K562 (cell line): ENCODE measurements around the gene SSBP2. TPM values are rescaled to one million over a fixed set of nuclear protein-coding genes. Genes with fewer than 3 reads are reported as not detected.

Experiments used
- ATAC-seq: fragments of 200-7000 bp; cut with Tn5 transposase; 3 replicates; pipeline ENCODE4 v1.9.1; 2020; ENCODE audit warnings: moderate library complexity
- BruUV-seq: library from RNA; stranded (reverse); fragments of 400-500 nt; replicated peaks from 2 replicates; lab custom pipeline; 2021; lab: Mats Ljungman, UMichigan
- CTCF ChIA-PET: fragments of 300-600 bp; formaldehyde crosslinking; extraction: SDS; loops from one replicate; lab custom pipeline; 2021; ENCODE audit warnings: low intra/inter-chr PET ratio; lab: Yijun Ruan, JAX
- POLR2A ChIA-PET: fragments of 300-600, 350-650 bp; sonication (Branson Sonifier 250); formaldehyde crosslinking; extraction: SDS; loops from one replicate; lab custom pipeline; 2021; ENCODE audit warnings: antibody characterized with exemption, inconsistent platforms; lab: Yijun Ruan, JAX
- DNase-seq, 4 experiments: peaks; one replicate each; pipeline versions ENCODE4 v3.0.0 to v3.0.0-alpha.2; 2011 to 2018; ENCODE audit warnings: low spot score in 3 of 4, mixed read lengths in 3 of 4; ENCODE audit errors: extremely low read depth in 1 of 4
- FAIRE-seq: peaks from 2 replicates; lab custom pipeline; 2011; peaks lifted over from hg19 to GRCh38; lab: Jason Lieb, UNC
- H2AFZ ChIP-seq: 2 replicates; pipeline ENCODE4 v1.6.0; 2011; ENCODE audit warnings: low read depth, low read length, control low read depth, inconsistent platforms
- H3K27ac ChIP-seq: fragments of 200-600 bp; 3 replicates; pipeline ENCODE4 v1.8.0; 2011; ENCODE audit warnings: low read depth, mild to moderate bottlenecking, control low read depth, inconsistent platforms, low read length, moderate library complexity, mixed read lengths; ENCODE audit errors: extremely low read depth
- H3K27me3 ChIP-seq, 2 experiments: fragments of 300-600 bp in 1 of 2; 2 replicates in 1 of 2; 3 replicates in 1 of 2; pipeline versions ENCODE4 v1.6.0 to v1.8.0; 2011; ENCODE audit warnings: inconsistent platforms in 2 of 2, low read length in 2 of 2, mild to moderate bottlenecking in 1 of 2, mixed read lengths in 1 of 2, moderate library complexity in 1 of 2; ENCODE audit not compliant: control insufficient read depth in 2 of 2, insufficient read depth in 2 of 2
- H3K36me3 ChIP-seq: fragments of 300-600 bp; 3 replicates; pipeline ENCODE4 v1.8.0; 2011; ENCODE audit warnings: mild to moderate bottlenecking, low read length, inconsistent platforms; ENCODE audit not compliant: control insufficient read depth, insufficient read depth
- H3K4me1 ChIP-seq, 2 experiments: fragments of 200-600 bp in 1 of 2; replicated peaks in 1 of 2; 2 replicates in 1 of 2; 3 replicates in 1 of 2; pipeline versions ENCODE4 v1.5.1 to v1.8.0; 2011; ENCODE audit warnings: inconsistent platforms in 2 of 2, low read length in 2 of 2, mild to moderate bottlenecking in 1 of 2, mixed read lengths in 1 of 2, moderate library complexity in 1 of 2; ENCODE audit not compliant: control insufficient read depth in 2 of 2, insufficient read depth in 2 of 2
- H3K4me2 ChIP-seq: 2 replicates; pipeline ENCODE4 v1.6.1; 2011; ENCODE audit warnings: low read length, control low read depth, inconsistent platforms, mixed read lengths; ENCODE audit not compliant: insufficient read depth
- H3K4me3 ChIP-seq: fragments of 200-600 bp; sonication (generic), shearing (Covaris generic); 2 replicates; pipeline ENCODE4 v1.5.1; 2016; ENCODE audit warnings: control low read depth, inconsistent platforms
- H3K79me2 ChIP-seq: fragments of 200-600 bp; 3 replicates; pipeline ENCODE4 v1.8.0; 2011; ENCODE audit warnings: low read length, inconsistent platforms; ENCODE audit not compliant: control insufficient read depth, insufficient read depth
- H3K9ac ChIP-seq, 2 experiments: 2 replicates each; pipeline versions ENCODE4 v1.6.0 to v1.6.1; 2011; ENCODE audit warnings: low read depth in 2 of 2, low read length in 2 of 2, control low read depth in 1 of 2, inconsistent platforms in 1 of 2, mild to moderate bottlenecking in 1 of 2, mixed read lengths in 1 of 2; ENCODE audit not compliant: insufficient read depth in 1 of 2
- H3K9me1 ChIP-seq: one replicate; pipeline ENCODE4 v1.6.0; 2011; ENCODE audit warnings: inconsistent platforms, mild to moderate bottlenecking, low read length, moderate library complexity; ENCODE audit not compliant: control insufficient read depth, insufficient read depth
- H3K9me3 ChIP-seq: replicated peaks from 2 replicates; pipeline ENCODE4 v1.5.1; 2011; ENCODE audit warnings: low read depth, low read length, inconsistent platforms; ENCODE audit not compliant: control insufficient read depth, insufficient read depth
- H4K20me1 ChIP-seq: replicated peaks from 2 replicates; pipeline ENCODE4 v1.6.1; 2011; ENCODE audit warnings: low read length, inconsistent platforms, mixed read lengths; ENCODE audit not compliant: control insufficient read depth, insufficient read depth
- BRF1 ChIP-seq: IDR thresholded peaks from 3 replicates; pipeline ENCODE4 v1.6.1; 2011; ENCODE audit warnings: borderline replicate concordance, mild to moderate bottlenecking; ENCODE audit not compliant: insufficient read length; ENCODE audit errors: extremely low read depth
- CEBPG ChIP-seq, 3 experiments: fragments of 200-800 bp in 1 of 3; sonication (Bioruptor generic) in 1 of 3; sonication (generic) in 1 of 3; formaldehyde crosslinking in 1 of 3; IDR thresholded peaks in 2 of 3; conservative IDR thresholded peaks in 1 of 3; 2 replicates each; pipeline versions ENCODE4 v1.6.1 to v1.8.0; 2016 to 2022; ENCODE audit warnings: missing compliant biosample characterization in 2 of 3, missing genetic modification characterization in 2 of 3, mild to moderate bottlenecking in 1 of 3, missing genetic modification reagents in 1 of 3
- FOSL1 ChIP-seq: fragments of 200-800 bp; sonication (Bioruptor generic); conservative IDR thresholded peaks from 2 replicates; pipeline ENCODE4 v1.6.1; 2016; ENCODE audit warnings: missing genetic modification characterization, missing compliant biosample characterization
- GMEB1 ChIP-seq: fragments of 250-450 bp; sonication (Bioruptor Pico); IDR thresholded peaks from 2 replicates; pipeline ENCODE4 v1.4.0; 2020; ENCODE audit warnings: mild to moderate bottlenecking
- NR4A1 ChIP-seq, 2 experiments: fragments of 250-450 bp in 1 of 2; fragments of 450-650 bp in 1 of 2; sonication (Bioruptor Pico) in 1 of 2; IDR thresholded peaks; 2 replicates each; pipeline versions ENCODE4 v1.4.0 to v1.6.1; 2016 to 2020; ENCODE audit warnings: mild to moderate bottlenecking in 2 of 2, missing compliant biosample characterization in 1 of 2, missing genetic modification characterization in 1 of 2, moderate library complexity in 1 of 2
- RREB1 ChIP-seq: fragments of 250-450 bp; sonication (Bioruptor Pico); IDR thresholded peaks from 2 replicates; pipeline ENCODE4 v1.4.0; 2020
- WHSC1 ChIP-seq: IDR thresholded peaks from one replicate; pipeline ENCODE4 v1.6.1; 2012; ENCODE audit warnings: low read length, control low read depth, inconsistent platforms
- ZNF175 ChIP-seq: fragments of 200-800 bp; sonication (Bioruptor generic); IDR thresholded peaks from 2 replicates; pipeline ENCODE4 v1.6.1; 2016; ENCODE audit warnings: low read depth, mild to moderate bottlenecking, missing genetic modification characterization, missing compliant biosample characterization
- ZNF217 ChIP-seq: sonication (generic); formaldehyde crosslinking; IDR thresholded peaks from 2 replicates; pipeline ENCODE4 v1.8.0; 2022; ENCODE audit warnings: mild to moderate bottlenecking, missing genetic modification reagents
- ZNF75A ChIP-seq: fragments of 450-650 bp; formaldehyde crosslinking; IDR thresholded peaks from 2 replicates; pipeline ENCODE4 v1.4.0; 2020; ENCODE audit warnings: mild to moderate bottlenecking
- WGBS: fragments of 100-300 bp; shearing (Covaris generic); methylation state at CpG from one replicate; pipeline ENCODE4 v1.1.6; 2016; ENCODE audit warnings: low coverage, mixed read lengths; ENCODE audit not compliant: insufficient coverage; ENCODE audit errors: missing lambda C conversion rate; 5-methylcytosine and 5-hydroxymethylcytosine counted together
- in situ Hi-C: fragments of 300-500 bp; cut with MboI; formaldehyde crosslinking; loops from 4 replicates; pipeline ENCODE4 v1.15.0; 2018; ENCODE audit warnings: inconsistent platforms, mixed read lengths
- intact Hi-C: fragments of 100-400 bp; cut with micrococcal nuclease; formaldehyde crosslinking; loops from 2 replicates; pipeline ENCODE4 v1.14.2; 2022
- polyA plus RNA-seq, 8 experiments: library from polyadenylated mRNA; depleted of rRNA in 4 of 8; stranded (reverse) in 5 of 8; unstranded in 3 of 8; fragments of >200 nt; fragmentation: Nextera tagmentation in 2 of 8; fragmentation: Illumina TruSeq in 1 of 8; extraction: Ambion mirVana in 2 of 8; extraction: Trizol in 1 of 8; gene quantifications; 2 replicates each; pipeline versions ENCODE4 v1.2.1 to v1.2.3, GENCODE V29; 2011 to 2014; ENCODE audit warnings: inconsistent platforms in 1 of 8, missing spikeins in 1 of 8
- total RNA-seq, 7 experiments: library from RNA; depleted of rRNA in 6 of 7; stranded (reverse); fragments of >200 nt in 6 of 7; fragmentation: Illumina TruSeq in 2 of 7; extraction: Trizol in 2 of 7; gene quantifications; 2 replicates each; pipeline versions ENCODE4 v1.2.1 to v1.2.3, GENCODE V29; 2011 to 2021; ENCODE audit warnings: low replicate concordance in 1 of 7
- TF ChIP-seq, protein P1 (sequence below): sonication (generic); formaldehyde crosslinking; IDR thresholded peaks from 2 replicates; pipeline ENCODE4 v1.8.0; 2022; ENCODE audit warnings: missing genetic modification reagents, mild to moderate bottlenecking, borderline replicate concordance

Gene SSBP2
- total and polyA plus RNA-seq, 9 of the 15 experiments (the other 6 are each of a cell fraction or from before 2014, with no cell fraction given): 22.3 to 133 (median 42.1) TPM

- no peaks in the 10 kb centered on the region for H3K9me1 ChIP-seq
- no peaks in the 10 kb centered on the region for H3K27me3 ChIP-seq
- 82% methylated on average over 1 of the region's 1 CpG for WGBS
- TF ChIP-seq, protein P1, sequence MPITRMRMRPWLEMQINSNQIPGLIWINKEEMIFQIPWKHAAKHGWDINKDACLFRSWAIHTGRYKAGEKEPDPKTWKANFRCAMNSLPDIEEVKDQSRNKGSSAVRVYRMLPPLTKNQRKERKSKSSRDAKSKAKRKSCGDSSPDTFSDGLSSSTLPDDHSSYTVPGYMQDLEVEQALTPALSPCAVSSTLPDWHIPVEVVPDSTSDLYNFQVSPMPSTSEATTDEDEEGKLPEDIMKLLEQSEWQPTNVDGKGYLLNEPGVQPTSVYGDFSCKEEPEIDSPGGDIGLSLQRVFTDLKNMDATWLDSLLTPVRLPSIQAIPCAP (CRISPR knock-in tag): no peak
- no peak for TF ChIP-seq ZNF75A (CRISPR knock-in tag)
- TF ChIP-seq GMEB1 (CRISPR knock-in tag): no peak
- TF ChIP-seq CEBPG (CRISPR knock-in tag; IDR thresholded peaks at IDR 0.05): no peak
- TF ChIP-seq CEBPG (tag; conservative IDR thresholded peaks at IDR 0.05 in 1 of 2, IDR thresholded peaks at IDR 0.05 in 1 of 2): no peak
- TF ChIP-seq RREB1: no peak
- no peak for TF ChIP-seq WHSC1
- no peak for TF ChIP-seq FOSL1 (tag)
- no peak for TF ChIP-seq ZNF217 (CRISPR knock-in tag)
- no peak for TF ChIP-seq BRF1
- TF ChIP-seq ZNF175 (CRISPR knock-in tag): no peak
- TF ChIP-seq NR4A1 (CRISPR knock-in tag; IDR thresholded peaks at IDR 0.05): no peak
- TF ChIP-seq NR4A1 (tag; IDR thresholded peaks at IDR 0.05): no peak
- intact Hi-C loops (no loop called here), in situ Hi-C loops (no loop called here)
- DNase-seq (no peak), FAIRE-seq (no peak), ATAC-seq (no peak)
- no peak overlapping the region for H3K4me2 ChIP-seq
- no peak overlapping the region for H3K9ac ChIP-seq
- no TSS peak for BruUV-seq
- CTCF ChIA-PET: no interaction called here
- no peak overlapping the region for H3K4me3 ChIP-seq
- no peaks in the 10 kb centered on the region for H4K20me1 ChIP-seq
- H3K9me3 ChIP-seq: no peaks in the 10 kb centered on the region
- H3K27ac ChIP-seq: no peak overlapping the region
- H3K36me3 ChIP-seq: no peaks in the 10 kb centered on the region
- H3K79me2 ChIP-seq: peaks cover 73% of the 10 kb centered on the region
- H3K4me1 ChIP-seq: peaks cover 0 to 6% of the 10 kb centered on the region in 2 experiments; a peak in 2 of 5 replicates
- H2AFZ ChIP-seq: no peak overlapping the region
- POLR2A ChIA-PET: interaction anchor here (0.7 kb wide), 1 partner anchor 27 kb away, joined by 3 read pairs; the partner anchor contains the start of gene SSBP2
Observed at GRCh38 chr5:81724108-81724507, 26.8 kb downstream of the SSBP2 start.
